Measurements from ENCODE around the gene AP5S1.
A peak's percentile ranks its signal among the peaks of the same experiment; 100 is the strongest.
"Not testable (repeated sequence)": the region's sequence is repeated elsewhere in the genome, so short reads cannot be mapped to it uniquely, and the experiment has no call there.

Gene AP5S1

DNA sequence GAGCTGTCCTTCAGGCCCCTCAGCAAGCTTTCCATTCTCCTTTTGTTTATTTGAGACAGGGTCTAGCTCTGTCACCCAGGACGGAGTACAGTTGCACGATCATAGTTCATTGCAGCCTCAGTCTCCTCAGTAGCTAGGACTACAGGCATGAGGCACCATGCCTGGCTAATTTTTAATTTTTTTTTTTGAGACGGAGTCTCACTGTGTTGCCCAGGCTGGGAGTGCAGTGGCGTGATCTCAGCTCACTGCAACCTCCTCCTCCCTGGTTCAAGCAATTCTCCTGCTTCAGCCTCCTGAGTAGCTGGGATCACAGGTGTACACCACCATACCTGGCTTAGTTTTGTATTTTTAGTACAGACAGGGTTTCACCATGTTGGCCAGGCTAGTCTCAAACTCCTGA is 31.1 kb upstream of the AP5S1 start:
- not testable (repeated sequence) for DNase-seq (ENCODE audit: low read depth, low spot score)

DNA sequence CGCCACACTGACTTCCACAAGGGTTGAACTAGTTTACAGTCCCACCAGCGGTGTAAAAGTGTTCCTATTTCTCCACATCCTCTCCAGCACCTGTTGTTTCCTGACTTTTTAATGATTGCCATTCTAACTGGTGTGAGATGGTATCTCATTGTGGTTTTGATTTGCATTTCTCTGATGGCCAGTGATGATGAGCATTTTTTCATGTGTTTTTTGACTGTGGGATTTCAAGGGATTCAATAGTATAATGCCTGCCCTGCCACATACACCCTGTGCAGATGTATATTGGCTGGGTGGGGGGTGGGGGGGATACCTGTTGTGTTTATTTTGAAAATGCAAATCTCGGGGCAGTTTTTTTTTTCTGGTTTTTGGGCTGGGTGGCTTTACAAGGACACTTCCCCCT is 26.2 kb upstream of the AP5S1 start:
- not testable (repeated sequence) for DNase-seq (ENCODE audit: low read depth, low spot score)

DNA sequence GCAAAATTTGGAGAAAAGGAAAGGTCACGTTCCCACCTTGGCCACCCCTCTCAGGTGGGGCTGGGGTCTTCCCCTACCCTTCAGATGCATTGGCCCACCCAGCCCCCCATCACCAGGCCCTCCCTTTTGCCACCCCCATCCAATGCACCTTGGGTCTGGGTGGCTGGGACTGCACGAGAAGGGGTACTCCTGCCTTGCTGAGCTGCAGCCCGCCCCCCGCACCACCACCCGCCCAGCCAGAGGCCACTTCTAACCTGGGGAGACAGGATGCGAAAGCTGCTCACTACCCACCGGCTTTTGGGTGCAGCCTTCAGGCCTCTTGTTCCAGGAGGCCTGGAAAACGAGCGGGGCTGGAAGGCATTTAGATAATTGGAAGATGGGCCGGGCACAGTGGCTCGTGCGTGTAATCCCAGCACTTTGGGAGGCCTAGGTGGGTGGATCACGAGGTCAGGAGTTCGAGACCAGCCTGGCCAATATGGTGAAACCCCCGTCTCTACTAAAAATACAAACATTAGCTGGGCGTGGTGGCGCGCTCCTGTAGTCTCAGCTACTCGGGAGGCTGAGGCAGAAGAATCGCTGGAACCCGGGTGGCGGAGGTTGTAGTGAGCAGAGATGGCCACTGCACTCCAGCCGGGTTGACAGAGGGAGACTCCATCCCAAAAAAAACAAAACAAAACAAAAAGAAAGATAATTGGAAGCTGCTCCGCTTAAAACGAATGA is 25.5 kb upstream of the AP5S1 start:
- DNase-seq (ENCODE audit: low read depth, low spot score) = no peak

DNA sequence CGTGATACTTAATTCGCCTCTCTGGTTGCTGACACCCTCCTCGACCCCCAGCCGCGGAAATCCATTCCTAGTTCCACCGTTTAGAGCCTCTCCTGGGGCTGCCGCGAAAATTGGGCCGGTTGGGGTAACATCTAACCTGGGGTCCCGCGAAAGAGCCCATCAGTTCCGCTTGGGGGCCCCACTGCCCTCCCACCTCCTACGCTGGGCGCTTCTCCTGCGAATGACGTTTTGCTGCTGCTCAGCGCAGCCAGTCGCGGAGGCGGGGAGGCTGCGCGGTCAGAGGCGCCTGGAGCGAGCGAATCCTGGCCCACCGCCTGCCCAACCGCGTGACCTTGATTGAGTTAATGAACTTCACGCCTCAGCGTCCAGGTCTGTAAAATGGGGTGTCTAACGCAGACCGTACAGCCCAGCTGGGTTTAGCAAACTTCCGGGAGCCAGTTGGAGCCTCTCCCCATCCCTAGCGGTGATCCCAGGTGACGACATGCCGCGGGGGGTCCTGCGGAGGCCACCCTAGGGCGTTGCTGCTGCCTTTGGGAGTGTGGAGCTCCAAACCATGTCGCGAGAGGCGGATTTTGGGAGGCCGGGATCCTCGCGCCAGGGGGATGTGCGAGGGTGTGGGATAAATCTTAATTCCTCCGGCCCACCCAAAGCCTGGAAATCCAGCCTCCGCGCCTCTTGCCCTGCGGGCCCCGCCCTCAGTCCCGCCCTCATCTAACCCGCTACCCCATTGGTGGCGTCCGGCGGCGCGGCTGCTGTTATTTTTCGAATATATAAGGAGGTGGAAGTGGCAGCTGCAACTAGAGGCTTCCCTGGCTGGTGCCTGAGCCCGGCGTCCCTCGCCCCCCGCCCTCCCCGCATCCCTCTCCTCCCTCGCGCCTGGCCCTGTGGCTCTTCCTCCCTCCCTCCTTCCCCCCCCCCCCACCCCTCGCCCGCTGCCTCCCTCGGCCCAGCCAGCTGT is 24.6 kb upstream of the AP5S1 start, which contains the start of gene CDC25B:
TSS of gene CDC25B (plus strand) at position 800 of the 958 bp plus-strand sequence. CDS start 222 bp downstream, outside the sequence.
- DNase-seq (ENCODE audit: low read depth, low spot score) = peak; percentile 79

DNA sequence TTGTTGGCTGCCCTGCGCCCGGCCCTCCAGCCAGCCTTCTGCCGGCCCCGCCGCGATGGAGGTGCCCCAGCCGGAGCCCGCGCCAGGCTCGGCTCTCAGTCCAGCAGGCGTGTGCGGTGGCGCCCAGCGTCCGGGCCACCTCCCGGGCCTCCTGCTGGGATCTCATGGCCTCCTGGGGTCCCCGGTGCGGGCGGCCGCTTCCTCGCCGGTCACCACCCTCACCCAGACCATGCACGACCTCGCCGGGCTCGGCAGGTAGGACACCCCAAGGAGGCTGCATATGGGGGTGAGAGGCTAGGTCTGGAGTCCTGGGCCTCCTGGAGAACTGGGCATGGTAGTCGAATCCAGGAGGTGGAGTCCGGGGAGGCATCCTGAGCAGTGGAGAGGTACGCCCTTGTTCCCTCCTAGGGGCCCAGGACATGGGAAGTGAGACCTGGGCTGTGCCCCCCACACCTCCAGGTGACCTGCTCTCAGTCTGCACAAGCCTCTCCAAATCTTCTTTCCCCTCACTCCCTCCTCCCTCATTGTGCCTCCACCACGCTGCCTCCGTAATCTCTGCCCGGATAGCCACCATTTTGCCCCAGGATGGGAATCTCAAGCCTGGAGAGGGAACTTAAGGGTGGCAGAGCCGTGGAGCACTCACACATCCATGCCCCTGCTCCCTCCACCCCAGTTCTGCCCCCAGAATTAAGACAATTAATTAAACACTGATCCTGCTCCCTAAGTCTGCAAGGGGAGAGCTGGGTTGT is 23.7 kb upstream of the AP5S1 start:
- no peak for DNase-seq (ENCODE audit: low read depth, low spot score)

DNA sequence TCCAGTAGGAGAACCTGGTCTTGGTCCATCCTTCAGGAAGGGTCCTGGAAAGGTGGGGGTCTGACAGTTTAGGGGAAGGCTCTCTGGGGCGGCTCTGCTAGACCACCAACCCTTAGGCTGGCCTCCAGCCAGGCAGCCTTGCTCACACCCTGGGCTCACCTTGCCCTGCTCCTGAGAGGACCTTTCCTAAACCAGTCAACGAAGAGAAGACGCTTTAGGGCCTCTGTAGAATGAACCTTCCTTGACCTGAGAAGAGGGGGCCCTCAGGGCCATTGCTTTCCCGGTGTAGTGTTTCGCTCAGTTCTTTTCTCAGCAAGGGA is 23.2 kb upstream of the AP5S1 start:
- DNase-seq (ENCODE audit: low read depth, low spot score) = no peak

DNA sequence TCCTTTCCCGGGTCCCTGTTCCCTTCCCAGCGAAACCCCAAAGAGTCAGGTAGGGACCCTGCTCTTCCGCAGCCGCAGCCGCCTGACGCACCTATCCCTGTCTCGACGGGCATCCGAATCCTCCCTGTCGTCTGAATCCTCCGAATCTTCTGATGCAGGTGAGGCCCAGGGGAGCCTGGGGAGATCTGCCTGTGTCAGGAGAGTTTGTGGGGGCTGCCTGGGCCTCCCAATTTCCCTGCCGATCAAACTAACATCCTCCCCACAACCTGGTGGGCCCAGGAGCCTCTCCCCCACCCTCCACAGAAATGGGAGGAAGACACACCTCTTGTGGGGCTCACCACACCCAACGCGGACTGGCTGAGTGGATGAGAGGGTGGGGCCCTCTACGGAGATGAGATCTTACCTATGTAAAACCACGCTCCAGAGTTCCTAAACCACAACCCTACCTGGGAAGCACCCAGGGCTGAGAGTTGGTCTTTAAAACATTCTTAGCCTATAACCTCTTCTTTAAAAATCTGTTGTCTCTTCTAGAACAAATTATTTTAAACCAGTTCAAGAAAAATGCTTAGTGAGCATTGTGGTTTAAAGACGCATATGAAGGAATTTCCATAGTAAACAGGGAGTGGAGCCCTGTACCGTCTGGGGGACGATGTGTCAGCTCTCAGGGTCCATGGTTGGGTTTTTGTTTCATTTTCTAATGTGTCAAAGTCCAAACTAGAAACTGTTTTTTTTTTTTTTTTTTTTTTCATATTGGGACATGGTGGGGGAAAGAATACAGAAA is 22.6 kb upstream of the AP5S1 start:
- no peak for DNase-seq (ENCODE audit: low read depth, low spot score)

DNA sequence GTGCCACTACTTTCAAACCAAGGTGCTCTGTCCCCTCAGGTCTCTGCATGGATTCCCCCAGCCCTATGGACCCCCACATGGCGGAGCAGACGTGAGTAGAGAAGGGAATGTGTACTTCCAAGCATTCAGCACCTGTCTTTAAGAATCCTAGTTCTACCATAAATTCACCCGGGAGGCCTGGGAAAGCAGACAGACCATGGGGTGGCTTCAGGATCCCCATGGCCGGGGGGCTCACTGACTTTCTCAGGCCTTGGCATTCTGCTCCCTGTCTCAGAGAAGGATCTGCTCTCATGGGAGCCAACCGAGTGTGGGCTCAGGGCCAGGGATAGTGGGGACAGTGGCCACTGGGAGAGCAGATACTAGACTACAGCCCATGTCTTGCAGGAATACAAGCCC is 22.0 kb upstream of the AP5S1 start:
- DNase-seq (ENCODE audit: low read depth, low spot score) = no peak

DNA sequence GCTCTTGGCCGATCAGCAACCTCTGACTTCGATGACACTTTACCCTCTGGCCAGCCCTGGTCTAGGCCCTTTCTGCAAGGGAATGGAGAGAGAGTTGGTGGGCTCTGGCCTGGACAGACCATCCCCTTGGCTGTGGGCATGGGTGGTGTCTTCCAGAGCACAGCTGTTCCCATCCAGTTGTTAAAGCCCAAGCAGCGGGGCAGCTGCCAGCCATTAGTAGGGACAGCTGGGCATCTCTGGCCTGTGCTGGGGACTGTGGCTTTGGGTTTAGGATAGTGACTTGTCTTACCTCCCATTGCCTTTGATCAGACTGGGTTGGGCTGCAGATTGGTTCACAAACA is 21.5 kb upstream of the AP5S1 start:
- DNase-seq (ENCODE audit: low read depth, low spot score) = no peak

DNA sequence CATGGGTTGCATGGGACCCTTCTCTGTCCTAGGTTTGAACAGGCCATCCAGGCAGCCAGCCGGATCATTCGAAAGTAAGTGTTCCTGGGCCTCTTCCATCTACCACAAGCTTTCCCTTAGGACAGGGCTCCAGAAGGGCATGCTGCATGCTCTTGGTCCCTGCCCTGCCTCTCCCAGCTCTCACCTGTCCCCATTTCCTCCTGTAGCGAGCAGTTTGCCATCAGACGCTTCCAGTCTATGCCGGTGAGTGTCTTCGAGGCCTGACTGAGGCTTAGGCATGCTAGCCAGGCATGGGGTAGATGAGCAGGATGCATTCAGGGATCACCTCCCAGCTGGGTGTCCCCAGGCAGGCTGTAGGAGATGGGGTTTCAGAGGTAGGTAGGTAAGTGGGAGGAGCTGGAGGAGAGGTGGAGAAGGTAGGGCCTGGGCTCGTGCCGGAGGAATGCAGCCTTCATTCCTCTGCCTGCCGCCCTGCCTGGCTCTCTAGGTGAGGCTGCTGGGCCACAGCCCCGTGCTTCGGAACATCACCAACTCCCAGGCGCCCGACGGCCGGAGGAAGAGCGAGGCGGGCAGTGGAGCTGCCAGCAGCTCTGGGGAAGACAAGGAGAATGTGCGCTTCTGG is 20.0 kb upstream of the AP5S1 start:
- no peak for DNase-seq (ENCODE audit: low read depth, low spot score)

DNA sequence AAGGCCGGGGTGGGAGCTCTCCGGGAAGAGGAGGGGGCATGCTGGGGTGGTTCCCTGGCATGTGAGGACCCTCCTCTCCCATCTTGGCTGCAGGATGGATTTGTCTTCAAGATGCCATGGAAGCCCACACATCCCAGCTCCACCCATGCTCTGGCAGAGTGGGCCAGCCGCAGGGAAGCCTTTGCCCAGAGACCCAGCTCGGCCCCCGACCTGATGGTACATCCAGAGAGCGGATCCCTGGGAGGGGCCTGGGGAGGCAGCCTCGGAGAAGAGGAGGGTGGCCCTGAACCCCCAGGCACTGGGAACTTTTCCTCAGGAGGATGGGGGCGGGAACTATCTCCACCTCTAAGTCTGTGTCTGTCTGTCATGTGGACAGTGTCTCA is 19.5 kb upstream of the AP5S1 start:
- DNase-seq (ENCODE audit: low read depth, low spot score) = no peak

DNA sequence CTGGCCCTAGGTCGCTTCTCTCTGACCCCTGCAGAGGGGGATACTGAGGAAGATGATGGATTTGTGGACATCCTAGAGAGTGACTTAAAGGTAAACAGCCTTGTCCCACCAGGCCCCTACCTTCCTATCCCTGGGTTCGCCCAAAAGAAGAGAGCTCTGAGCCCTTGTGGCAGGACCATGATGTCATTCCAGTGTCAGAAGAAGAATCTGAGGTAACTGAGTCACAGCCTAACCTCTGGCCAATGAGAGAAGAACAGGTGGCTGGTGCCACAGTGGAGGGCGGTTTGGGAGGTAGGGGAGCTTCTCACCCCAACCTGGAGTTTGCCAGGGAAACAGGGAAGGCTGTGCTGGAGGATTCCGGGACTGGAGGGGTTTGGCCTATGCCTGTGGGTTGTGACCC is 19.0 kb upstream of the AP5S1 start:
- no peak for DNase-seq (ENCODE audit: low read depth, low spot score)

DNA sequence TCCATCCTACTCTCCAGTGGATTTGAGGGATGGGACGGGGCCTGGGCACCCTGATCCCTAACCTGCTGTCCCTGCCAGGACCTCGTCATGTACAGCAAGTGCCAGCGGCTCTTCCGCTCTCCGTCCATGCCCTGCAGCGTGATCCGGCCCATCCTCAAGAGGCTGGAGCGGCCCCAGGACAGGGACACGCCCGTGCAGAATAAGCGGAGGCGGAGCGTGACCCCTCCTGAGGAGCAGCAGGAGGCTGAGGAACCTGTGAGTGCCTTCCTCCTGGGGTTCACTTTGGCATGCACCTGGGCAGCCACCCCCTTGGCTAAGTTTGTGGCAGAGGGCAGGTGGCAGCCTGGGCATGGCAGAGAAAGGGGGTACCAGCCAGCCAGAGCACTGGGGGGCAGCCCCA is 18.5 kb upstream of the AP5S1 start:
- no peak for DNase-seq (ENCODE audit: low read depth, low spot score)

DNA sequence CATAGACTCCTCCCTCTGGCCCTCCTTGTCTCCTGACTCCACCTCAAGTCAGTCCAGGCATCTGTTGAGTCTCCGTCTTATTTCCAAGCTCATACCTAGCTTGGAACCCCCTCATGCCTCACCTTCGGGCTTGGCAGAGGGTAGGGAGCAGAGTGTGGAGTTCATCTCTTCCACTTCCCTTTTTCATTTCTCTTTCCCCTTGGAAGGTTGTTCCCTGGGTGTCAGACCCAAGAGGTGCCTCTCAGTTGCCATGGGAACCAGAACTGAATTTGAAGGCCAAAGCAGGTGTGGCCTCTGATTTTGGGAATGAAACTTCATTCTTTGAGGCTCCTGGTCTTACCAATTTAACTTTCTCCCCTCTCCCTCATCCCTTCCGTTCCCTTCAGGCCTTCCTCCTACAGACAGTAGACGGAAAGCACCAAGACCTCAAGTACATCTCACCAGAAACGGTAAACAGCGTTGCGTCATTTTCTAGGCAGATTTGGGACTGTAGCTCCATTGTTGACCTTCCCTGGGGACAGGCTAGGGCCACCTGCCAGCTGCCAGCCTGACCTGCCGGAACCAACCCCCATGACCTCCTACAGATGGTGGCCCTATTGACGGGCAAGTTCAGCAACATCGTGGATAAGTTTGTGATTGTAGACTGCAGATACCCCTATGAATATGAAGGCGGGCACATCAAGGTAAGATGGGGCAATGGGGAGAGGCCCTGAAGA is 17.7 kb upstream of the AP5S1 start:
- no peak for DNase-seq (ENCODE audit: low read depth, low spot score)

DNA sequence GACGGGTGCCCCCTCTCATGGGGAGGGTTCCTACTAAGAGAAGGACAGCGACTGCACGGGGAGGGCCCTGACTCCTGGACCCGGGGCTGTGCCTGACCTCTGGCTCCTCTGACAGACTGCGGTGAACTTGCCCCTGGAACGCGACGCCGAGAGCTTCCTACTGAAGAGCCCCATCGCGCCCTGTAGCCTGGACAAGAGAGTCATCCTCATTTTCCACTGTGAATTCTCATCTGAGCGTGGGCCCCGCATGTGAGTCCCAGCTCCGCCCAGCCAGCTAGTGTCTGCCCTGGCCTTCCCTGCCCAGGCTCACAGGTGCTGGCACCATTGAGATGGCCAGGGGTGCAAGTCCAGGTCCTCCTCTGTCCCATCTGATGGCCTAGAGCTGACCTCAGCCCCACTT is 17.1 kb upstream of the AP5S1 start:
- DNase-seq (ENCODE audit: low read depth, low spot score) = no peak

DNA sequence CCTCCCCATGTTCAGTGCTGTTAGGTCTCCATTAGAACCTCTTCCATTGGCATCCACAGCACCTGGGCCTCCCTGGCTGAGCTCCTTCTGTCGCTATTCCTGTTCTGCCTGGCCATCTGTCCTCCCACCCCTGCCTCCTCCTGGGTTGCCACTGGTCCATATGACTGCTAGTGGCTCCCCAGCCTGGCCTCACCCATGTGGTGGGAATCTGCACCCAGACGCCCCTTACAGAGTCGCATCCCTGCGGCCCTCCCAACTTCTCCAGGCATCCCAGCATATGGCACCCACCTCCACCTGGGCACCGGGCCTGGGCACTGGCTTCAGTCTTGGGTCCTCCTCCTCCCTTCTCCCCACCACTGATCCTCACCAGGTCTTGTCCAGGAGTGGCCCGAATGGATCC is 16.5 kb upstream of the AP5S1 start:
- no peak for DNase-seq (ENCODE audit: low read depth, low spot score)

DNA sequence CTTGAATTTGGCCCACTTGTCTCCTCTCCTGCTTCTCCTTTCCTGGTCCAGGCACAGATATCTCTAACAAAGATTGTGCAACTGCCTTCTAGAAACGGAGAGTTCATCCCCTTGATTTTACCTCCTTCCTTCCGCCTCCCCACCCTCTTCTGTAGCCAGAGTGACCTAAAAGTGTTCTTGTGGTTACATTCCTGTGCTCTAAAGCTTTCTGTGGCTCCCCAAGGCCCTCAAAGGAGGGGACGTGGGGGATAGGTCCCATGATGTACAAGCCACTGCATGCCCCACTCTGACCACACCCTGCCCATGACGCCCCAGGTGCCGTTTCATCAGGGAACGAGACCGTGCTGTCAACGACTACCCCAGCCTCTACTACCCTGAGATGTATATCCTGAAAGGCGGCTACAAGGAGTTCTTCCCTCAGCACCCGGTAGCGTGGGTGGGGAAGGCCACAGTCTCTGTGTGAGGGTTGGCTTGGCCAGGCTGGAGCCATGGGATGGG is 16.0 kb upstream of the AP5S1 start:
- DNase-seq (ENCODE audit: low read depth, low spot score) = no peak

DNA sequence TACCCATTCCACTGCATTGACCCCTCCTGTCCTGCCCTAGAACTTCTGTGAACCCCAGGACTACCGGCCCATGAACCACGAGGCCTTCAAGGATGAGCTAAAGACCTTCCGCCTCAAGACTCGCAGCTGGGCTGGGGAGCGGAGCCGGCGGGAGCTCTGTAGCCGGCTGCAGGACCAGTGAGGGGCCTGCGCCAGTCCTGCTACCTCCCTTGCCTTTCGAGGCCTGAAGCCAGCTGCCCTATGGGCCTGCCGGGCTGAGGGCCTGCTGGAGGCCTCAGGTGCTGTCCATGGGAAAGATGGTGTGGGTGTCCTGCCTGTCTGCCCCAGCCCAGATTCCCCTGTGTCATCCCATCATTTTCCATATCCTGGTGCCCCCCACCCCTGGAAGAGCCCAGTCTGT is 15.6 kb upstream of the AP5S1 start:
- no peak for DNase-seq (ENCODE audit: low read depth, low spot score)

DNA sequence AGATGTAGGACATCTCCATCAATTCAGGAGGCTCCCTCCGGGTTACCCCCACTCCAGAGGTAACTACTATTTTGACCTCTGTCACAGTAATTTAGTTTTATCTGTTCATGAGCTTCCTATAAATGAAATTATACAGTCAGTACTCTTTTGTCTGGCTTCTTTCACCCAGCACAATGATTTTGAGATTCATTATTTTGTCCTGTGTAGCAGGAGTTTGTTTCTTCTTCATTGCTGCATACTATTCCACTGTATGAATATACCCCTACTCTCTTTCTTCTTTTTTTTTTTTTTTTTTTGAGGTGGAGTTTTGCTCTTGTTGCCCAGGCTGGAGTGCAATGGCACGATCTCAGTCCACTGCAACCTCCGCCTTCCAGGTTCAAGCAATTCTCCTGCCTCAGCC is 11.8 kb upstream of the AP5S1 start:
- DNase-seq (ENCODE audit: low read depth, low spot score) = no peak
